Parathyroid adenoma (tissue), 2 donors: ENCODE measurements around the gene FBXO36.

Experiments used
- H2AFZ ChIP-seq: fragments of 300-600 bp; sonication (generic); one replicate; pipeline ENCODE4 v1.7.0; 2017; ENCODE audit warnings: antibody characterized with exemption, mild to moderate bottlenecking
- H3K27ac ChIP-seq: fragments of 300-600 bp; sonication (generic); one replicate; pipeline ENCODE4 v1.7.0; 2017
- H3K27me3 ChIP-seq: fragments of 300-600 bp; sonication (generic); one replicate; pipeline ENCODE4 v1.7.0; 2017; ENCODE audit warnings: low read length; ENCODE audit not compliant: control insufficient read depth, insufficient read depth
- H3K36me3 ChIP-seq: fragments of 300-600 bp; sonication (generic); one replicate; pipeline ENCODE4 v1.7.0; 2017; ENCODE audit warnings: low read length; ENCODE audit not compliant: control insufficient read depth, insufficient read depth
- H3K4me1 ChIP-seq: fragments of 300-600 bp; sonication (generic); one replicate; pipeline ENCODE4 v1.7.0; 2017; ENCODE audit warnings: control low read depth
- H3K4me2 ChIP-seq: fragments of 300-600 bp; sonication (generic); one replicate; pipeline ENCODE4 v1.7.0; 2017; ENCODE audit warnings: low read length
- H3K4me3 ChIP-seq: fragments of 300-600 bp; sonication (generic); one replicate; pipeline ENCODE4 v1.7.0; 2017; ENCODE audit warnings: low read depth, low read length
- H3K79me2 ChIP-seq: fragments of 300-600 bp; sonication (generic); one replicate; pipeline ENCODE4 v1.7.0; 2017; ENCODE audit warnings: control low read depth
- H3K9ac ChIP-seq: fragments of 300-600 bp; sonication (generic); one replicate; pipeline ENCODE4 v1.7.0; 2017; ENCODE audit warnings: mild to moderate bottlenecking
- H3K9me3 ChIP-seq: fragments of 300-600 bp; sonication (generic); one replicate; pipeline ENCODE4 v1.7.0; 2017; ENCODE audit warnings: low read length; ENCODE audit not compliant: control insufficient read depth
- TF ChIP-seq, protein P1 (sequence below): fragments of 300-600 bp; sonication (generic); IDR thresholded peaks from one replicate; pipeline ENCODE4 v1.7.0; 2017; ENCODE audit warnings: antibody characterized with exemption, mild to moderate bottlenecking
- donor health status: primary hyperparathyroidism.

FBXO36 gene

GRCh38 chr2:229879191-229879950, 42.9 kb upstream of the FBXO36 start:
- Histone ChIP-seq H3K27me3 (no peaks in the 10 kb centered on the region), H3K27ac (no peak overlapping the region), H3K4me2 (no peak overlapping the region), H3K4me3 (no peak overlapping the region), H2AFZ (no peak overlapping the region), H3K9me3 (no peaks in the 10 kb centered on the region), H3K4me1 (peaks cover 3% of the 10 kb centered on the region), H3K36me3 (no peaks in the 10 kb centered on the region), H3K9ac (no peak overlapping the region), H3K79me2 (peaks cover 30% of the 10 kb centered on the region)
- TF ChIP-seq, protein P1, sequence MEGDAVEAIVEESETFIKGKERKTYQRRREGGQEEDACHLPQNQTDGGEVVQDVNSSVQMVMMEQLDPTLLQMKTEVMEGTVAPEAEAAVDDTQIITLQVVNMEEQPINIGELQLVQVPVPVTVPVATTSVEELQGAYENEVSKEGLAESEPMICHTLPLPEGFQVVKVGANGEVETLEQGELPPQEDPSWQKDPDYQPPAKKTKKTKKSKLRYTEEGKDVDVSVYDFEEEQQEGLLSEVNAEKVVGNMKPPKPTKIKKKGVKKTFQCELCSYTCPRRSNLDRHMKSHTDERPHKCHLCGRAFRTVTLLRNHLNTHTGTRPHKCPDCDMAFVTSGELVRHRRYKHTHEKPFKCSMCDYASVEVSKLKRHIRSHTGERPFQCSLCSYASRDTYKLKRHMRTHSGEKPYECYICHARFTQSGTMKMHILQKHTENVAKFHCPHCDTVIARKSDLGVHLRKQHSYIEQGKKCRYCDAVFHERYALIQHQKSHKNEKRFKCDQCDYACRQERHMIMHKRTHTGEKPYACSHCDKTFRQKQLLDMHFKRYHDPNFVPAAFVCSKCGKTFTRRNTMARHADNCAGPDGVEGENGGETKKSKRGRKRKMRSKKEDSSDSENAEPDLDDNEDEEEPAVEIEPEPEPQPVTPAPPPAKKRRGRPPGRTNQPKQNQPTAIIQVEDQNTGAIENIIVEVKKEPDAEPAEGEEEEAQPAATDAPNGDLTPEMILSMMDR = no peak

GRCh38 chr2:229880892-229881586, 41.3 kb upstream of the FBXO36 start:
- TF ChIP-seq, protein P1 = no peak
- no peak overlapping the region for H3K27ac ChIP-seq
- no peak overlapping the region for H3K9ac ChIP-seq
- H3K4me3 ChIP-seq = no peak overlapping the region
- H2AFZ ChIP-seq = no peak overlapping the region
- no peaks in the 10 kb centered on the region for H3K9me3 ChIP-seq
- no peaks in the 10 kb centered on the region for H3K27me3 ChIP-seq
- no peak overlapping the region for H3K4me2 ChIP-seq
- H3K36me3 ChIP-seq = no peaks in the 10 kb centered on the region
- peaks cover 28% of the 10 kb centered on the region for H3K79me2 ChIP-seq
- H3K4me1 ChIP-seq = peaks cover 3% of the 10 kb centered on the region

GRCh38 chr2:229882583-229882982, 39.7 kb upstream of the FBXO36 start:
- H3K79me2 ChIP-seq = peaks cover 27% of the 10 kb centered on the region
- no peak overlapping the region for H3K4me3 ChIP-seq
- H3K36me3 ChIP-seq = no peaks in the 10 kb centered on the region
- peaks cover 3% of the 10 kb centered on the region for H3K4me1 ChIP-seq
- H3K9ac ChIP-seq = no peak overlapping the region
- H2AFZ ChIP-seq = no peak overlapping the region
- H3K9me3 ChIP-seq = no peaks in the 10 kb centered on the region
- TF ChIP-seq, protein P1 = no peak
- no peak overlapping the region for H3K27ac ChIP-seq
- H3K27me3 ChIP-seq = no peaks in the 10 kb centered on the region
- no peak overlapping the region for H3K4me2 ChIP-seq

GRCh38 chr2:229884775-229885699, 37.3 kb upstream of the FBXO36 start:
- H3K9ac ChIP-seq = no peak overlapping the region
- H3K4me2 ChIP-seq = no peak overlapping the region
- H3K4me3 ChIP-seq = no peak overlapping the region
- no peak overlapping the region for H2AFZ ChIP-seq
- H3K4me1 ChIP-seq = peaks cover 3% of the 10 kb centered on the region
- H3K9me3 ChIP-seq = no peaks in the 10 kb centered on the region
- peaks cover 28% of the 10 kb centered on the region for H3K79me2 ChIP-seq
- TF ChIP-seq, protein P1 = no peak
- H3K27ac ChIP-seq = no peak overlapping the region
- no peaks in the 10 kb centered on the region for H3K36me3 ChIP-seq
- H3K27me3 ChIP-seq = no peaks in the 10 kb centered on the region
